K562 (cell line): ENCODE data around the gene MGST2. TPM values are rescaled to one million over a fixed set of nuclear protein-coding genes. Genes with fewer than 3 reads are reported as not detected.

Experiments
- MYNN ChIP-seq, 2 experiments: sonication (generic); formaldehyde crosslinking in 1 of 2; IDR thresholded peaks; 2 replicates each; pipeline versions ENCODE4 v1.5.0 to v1.6.1; 2016 to 2020; ENCODE audit warnings: antibody characterized with exemption in 1 of 2, missing genetic modification reagents in 1 of 2
- PTRF ChIP-seq: fragments of 450-650 bp; IDR thresholded peaks from 2 replicates; pipeline ENCODE4 v1.6.1; 2016; ENCODE audit warnings: mild to moderate bottlenecking, missing genetic modification characterization, missing compliant biosample characterization
- PURB ChIP-seq: sonication (generic); formaldehyde crosslinking; IDR thresholded peaks from 2 replicates; pipeline ENCODE4 v1.9.0; 2021; ENCODE audit warnings: low read depth, mild to moderate bottlenecking, missing genetic modification reagents
- SP2 ChIP-seq: IDR thresholded peaks from 2 replicates; pipeline ENCODE4 v1.6.1; 2011; ENCODE audit warnings: mild to moderate bottlenecking, low read depth, low read length, moderate library complexity; ENCODE audit not compliant: poor library complexity, severe bottlenecking; ENCODE audit errors: extremely low read depth
- SREBF1 ChIP-seq: fragments of 150-350 bp; IDR thresholded peaks from 2 replicates; pipeline ENCODE4 v1.6.1; 2014; ENCODE audit warnings: antibody characterized with exemption, low read depth, low read length, borderline replicate concordance
- ZSCAN29 ChIP-seq: fragments of 450-650 bp; IDR thresholded peaks from 2 replicates; pipeline ENCODE4 v1.6.1; 2017
- polyA plus RNA-seq, 8 experiments: library from polyadenylated mRNA; depleted of rRNA in 4 of 8; stranded (reverse) in 5 of 8; unstranded in 3 of 8; fragments of >200 nt; fragmentation: Nextera tagmentation in 2 of 8; fragmentation: Illumina TruSeq in 1 of 8; extraction: Ambion mirVana in 2 of 8; extraction: Trizol in 1 of 8; gene quantifications; 2 replicates each; pipeline versions ENCODE4 v1.2.1 to v1.2.3, GENCODE V29; 2011 to 2014; ENCODE audit warnings: inconsistent platforms in 1 of 8, missing spikeins in 1 of 8
- total RNA-seq, 7 experiments: library from RNA; depleted of rRNA in 6 of 7; stranded (reverse); fragments of >200 nt in 6 of 7; fragmentation: Illumina TruSeq in 2 of 7; extraction: Trizol in 2 of 7; gene quantifications; 2 replicates each; pipeline versions ENCODE4 v1.2.1 to v1.2.3, GENCODE V29; 2011 to 2021; ENCODE audit warnings: low replicate concordance in 1 of 7
- TF ChIP-seq, protein P1 (sequence below): sonication (generic); formaldehyde crosslinking; IDR thresholded peaks from 2 replicates; pipeline ENCODE4 v1.8.1; 2023; ENCODE audit warnings: missing genetic modification reagents, mild to moderate bottlenecking, borderline replicate concordance
- TF ChIP-seq, protein P2 (sequence below): fragments of 450-650 bp; IDR thresholded peaks from 2 replicates; pipeline ENCODE4 v1.6.1; 2018; ENCODE audit warnings: mild to moderate bottlenecking, low read depth; ENCODE audit not compliant: partially characterized antibody
- TF ChIP-seq, protein P3 (sequence below): conservative IDR thresholded peaks from 2 replicates; pipeline ENCODE4 v1.6.1; 2011; ENCODE audit warnings: low read depth, mild to moderate bottlenecking, low read length; ENCODE audit not compliant: control insufficient read depth

The MGST2 gene
- total and polyA plus RNA-seq, 9 of the 15 experiments (the other 6 are each of a cell fraction or from before 2014, with no cell fraction given), result 38.7 to 115 (median 84.6) TPM

DNA sequence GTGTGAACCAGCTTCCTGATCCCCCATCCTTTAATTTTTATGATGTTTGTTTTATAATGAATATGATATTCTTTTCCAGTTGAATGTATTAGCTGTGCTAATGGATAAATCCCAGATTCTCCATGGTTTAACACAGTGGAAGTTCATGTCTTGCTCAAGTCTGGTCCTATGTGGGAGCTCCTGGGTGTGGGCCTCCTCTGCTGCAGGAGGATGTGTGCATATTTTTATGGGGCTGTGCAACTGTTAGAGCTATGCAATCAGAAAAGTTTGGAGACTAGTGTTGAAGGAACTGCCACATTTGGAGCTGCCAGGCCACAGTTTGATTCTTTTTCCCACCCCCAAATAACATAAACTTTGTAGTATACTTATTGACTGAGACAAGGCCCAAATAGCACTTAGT, 24.8 kb downstream of the MGST2 start (continued):
- TF ChIP-seq, protein P1, sequence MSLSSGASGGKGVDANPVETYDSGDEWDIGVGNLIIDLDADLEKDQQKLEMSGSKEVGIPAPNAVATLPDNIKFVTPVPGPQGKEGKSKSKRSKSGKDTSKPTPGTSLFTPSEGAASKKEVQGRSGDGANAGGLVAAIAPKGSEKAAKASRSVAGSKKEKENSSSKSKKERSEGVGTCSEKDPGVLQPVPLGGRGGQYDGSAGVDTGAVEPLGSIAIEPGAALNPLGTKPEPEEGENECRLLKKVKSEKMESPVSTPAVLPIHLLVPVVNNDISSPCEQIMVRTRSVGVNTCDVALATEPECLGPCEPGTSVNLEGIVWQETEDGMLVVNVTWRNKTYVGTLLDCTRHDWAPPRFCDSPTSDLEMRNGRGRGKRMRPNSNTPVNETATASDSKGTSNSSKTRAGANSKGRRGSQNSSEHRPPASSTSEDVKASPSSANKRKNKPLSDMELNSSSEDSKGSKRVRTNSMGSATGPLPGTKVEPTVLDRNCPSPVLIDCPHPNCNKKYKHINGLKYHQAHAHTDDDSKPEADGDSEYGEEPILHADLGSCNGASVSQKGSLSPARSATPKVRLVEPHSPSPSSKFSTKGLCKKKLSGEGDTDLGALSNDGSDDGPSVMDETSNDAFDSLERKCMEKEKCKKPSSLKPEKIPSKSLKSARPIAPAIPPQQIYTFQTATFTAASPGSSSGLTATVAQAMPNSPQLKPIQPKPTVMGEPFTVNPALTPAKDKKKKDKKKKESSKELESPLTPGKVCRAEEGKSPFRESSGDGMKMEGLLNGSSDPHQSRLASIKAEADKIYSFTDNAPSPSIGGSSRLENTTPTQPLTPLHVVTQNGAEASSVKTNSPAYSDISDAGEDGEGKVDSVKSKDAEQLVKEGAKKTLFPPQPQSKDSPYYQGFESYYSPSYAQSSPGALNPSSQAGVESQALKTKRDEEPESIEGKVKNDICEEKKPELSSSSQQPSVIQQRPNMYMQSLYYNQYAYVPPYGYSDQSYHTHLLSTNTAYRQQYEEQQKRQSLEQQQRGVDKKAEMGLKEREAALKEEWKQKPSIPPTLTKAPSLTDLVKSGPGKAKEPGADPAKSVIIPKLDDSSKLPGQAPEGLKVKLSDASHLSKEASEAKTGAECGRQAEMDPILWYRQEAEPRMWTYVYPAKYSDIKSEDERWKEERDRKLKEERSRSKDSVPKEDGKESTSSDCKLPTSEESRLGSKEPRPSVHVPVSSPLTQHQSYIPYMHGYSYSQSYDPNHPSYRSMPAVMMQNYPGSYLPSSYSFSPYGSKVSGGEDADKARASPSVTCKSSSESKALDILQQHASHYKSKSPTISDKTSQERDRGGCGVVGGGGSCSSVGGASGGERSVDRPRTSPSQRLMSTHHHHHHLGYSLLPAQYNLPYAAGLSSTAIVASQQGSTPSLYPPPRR (CRISPR knock-in tag), result no peak
- no peak for TF ChIP-seq PURB
- no peak for TF ChIP-seq MYNN (IDR thresholded peaks at IDR 0.05)
- no peak for TF ChIP-seq MYNN (CRISPR knock-in tag; IDR thresholded peaks at IDR 0.05)
- TF ChIP-seq, protein P2, sequence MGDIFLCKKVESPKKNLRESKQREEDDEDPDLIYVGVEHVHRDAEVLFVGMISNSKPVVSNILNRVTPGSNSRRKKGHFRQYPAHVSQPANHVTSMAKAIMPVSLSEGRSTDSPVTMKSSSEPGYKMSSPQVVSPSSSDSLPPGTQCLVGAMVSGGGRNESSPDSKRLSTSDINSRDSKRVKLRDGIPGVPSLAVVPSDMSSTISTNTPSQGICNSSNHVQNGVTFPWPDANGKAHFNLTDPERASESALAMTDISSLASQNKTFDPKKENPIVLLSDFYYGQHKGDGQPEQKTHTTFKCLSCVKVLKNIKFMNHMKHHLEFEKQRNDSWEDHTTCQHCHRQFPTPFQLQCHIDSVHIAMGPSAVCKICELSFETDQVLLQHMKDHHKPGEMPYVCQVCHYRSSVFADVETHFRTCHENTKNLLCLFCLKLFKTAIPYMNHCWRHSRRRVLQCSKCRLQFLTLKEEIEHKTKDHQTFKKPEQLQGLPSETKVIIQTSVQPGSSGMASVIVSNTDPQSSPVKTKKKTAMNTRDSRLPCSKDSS, result no peak
- no peak for TF ChIP-seq SREBF1
- TF ChIP-seq SP2, result no peak
- TF ChIP-seq PTRF (tag), result no peak
- TF ChIP-seq, protein P3, sequence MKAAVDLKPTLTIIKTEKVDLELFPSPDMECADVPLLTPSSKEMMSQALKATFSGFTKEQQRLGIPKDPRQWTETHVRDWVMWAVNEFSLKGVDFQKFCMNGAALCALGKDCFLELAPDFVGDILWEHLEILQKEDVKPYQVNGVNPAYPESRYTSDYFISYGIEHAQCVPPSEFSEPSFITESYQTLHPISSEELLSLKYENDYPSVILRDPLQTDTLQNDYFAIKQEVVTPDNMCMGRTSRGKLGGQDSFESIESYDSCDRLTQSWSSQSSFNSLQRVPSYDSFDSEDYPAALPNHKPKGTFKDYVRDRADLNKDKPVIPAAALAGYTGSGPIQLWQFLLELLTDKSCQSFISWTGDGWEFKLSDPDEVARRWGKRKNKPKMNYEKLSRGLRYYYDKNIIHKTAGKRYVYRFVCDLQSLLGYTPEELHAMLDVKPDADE, result no peak
- no peak for TF ChIP-seq ZSCAN29
- TF ChIP-seq, all 486 proteins: peak for 0
